ENCODE results near the gene TNRC6A.

The TNRC6A gene

DNA sequence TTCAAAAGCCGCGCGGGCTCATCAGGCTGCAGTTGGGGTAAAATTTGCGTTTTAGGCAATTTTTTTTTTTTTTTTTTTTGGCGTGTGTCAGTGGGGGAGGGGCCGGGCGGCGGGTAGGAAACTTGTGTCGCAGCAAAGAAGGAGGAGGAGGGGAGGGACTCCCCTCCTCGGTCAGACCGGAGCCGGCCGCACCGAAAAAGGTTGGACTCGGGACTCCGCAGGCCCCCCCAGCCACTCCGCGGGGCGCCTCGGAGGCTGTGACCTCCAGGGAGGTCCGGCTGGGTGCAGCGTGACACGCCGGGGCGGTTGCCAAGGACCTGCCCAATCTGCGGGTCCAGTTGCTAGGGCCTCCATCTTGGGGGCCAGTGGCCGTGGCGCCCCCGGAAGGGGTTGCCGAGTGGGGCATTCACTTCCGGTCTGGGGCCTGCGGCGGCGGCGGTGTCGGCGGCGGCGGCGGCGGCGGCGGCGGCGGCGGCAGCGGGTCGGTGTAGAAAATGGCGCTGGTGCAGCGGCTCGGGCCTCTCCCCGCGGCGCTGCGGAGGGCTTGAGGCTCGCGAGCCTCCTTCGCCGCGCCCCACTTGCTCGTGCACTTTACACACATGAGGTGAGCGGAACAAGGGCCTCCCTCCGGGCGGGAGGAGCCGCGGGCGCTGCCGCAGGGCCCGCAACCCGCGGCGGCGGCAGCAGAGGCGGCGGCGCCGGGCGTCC is at the start of gene TNRC6A:
TSS of gene TNRC6A (plus strand) at position 409 of the 708 bp plus-strand sequence. CDS start at position 600, 191 bp downstream.
- H3K9me3 ChIP-seq (ENCODE audit: severe bottlenecking), result no peaks in the 10 kb centered on the region
- no peaks in the 10 kb centered on the region for H3K27me3 ChIP-seq (ENCODE audit: insufficient read depth, poor library complexity, severe bottlenecking)
- TF ChIP-seq, protein P1, sequence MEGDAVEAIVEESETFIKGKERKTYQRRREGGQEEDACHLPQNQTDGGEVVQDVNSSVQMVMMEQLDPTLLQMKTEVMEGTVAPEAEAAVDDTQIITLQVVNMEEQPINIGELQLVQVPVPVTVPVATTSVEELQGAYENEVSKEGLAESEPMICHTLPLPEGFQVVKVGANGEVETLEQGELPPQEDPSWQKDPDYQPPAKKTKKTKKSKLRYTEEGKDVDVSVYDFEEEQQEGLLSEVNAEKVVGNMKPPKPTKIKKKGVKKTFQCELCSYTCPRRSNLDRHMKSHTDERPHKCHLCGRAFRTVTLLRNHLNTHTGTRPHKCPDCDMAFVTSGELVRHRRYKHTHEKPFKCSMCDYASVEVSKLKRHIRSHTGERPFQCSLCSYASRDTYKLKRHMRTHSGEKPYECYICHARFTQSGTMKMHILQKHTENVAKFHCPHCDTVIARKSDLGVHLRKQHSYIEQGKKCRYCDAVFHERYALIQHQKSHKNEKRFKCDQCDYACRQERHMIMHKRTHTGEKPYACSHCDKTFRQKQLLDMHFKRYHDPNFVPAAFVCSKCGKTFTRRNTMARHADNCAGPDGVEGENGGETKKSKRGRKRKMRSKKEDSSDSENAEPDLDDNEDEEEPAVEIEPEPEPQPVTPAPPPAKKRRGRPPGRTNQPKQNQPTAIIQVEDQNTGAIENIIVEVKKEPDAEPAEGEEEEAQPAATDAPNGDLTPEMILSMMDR (IDR thresholded peaks at IDR 0.05; ENCODE audit: poor library complexity, severe bottlenecking), result no peak
- H3K27ac ChIP-seq (ENCODE audit: poor library complexity, severe bottlenecking), result peak within 1 kb of the TSS; percentile 91
- peaks cover 33% of the 10 kb centered on the region for H3K36me3 ChIP-seq (ENCODE audit: low read depth)
- H3K4me3 ChIP-seq (ENCODE audit: severe bottlenecking), result peak within 1 kb of the TSS; percentile 81
- ATAC-seq (ENCODE audit: low read depth) (peak; percentile 93), DNase-seq (ENCODE audit: low spot score) (peak; percentile 88)
- peaks cover 13% of the 10 kb centered on the region for H3K4me1 ChIP-seq (ENCODE audit: insufficient read depth, poor library complexity, severe bottlenecking)

DNA sequence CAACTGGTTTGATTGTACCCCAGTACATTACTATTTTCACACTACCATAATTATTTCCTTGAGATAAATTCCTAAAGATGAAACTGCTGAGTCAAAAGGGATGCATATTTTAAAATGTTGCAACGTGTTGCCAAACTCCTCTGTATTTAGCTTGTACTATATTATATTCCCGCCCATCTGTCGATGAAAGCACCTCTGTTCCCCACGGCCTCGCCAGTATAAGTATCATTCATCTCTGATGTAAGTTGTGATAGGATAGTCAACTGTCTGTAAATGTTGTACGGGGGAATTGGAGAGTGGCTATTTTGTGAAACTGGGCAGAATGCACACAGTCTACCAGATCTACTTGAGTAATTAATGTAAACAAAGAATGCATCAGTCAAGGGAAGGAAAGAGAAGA is 47.7 kb upstream of the TNRC6A start:
- Histone ChIP-seq H3K9me3 (ENCODE audit: severe bottlenecking) (no peaks in the 10 kb centered on the region), H3K4me1 (ENCODE audit: insufficient read depth, poor library complexity, severe bottlenecking) (peaks cover 28% of the 10 kb centered on the region), H3K27me3 (ENCODE audit: insufficient read depth, poor library complexity, severe bottlenecking) (no peaks in the 10 kb centered on the region), H3K27ac (ENCODE audit: poor library complexity, severe bottlenecking) (peak overlapping the region; percentile 93), H3K4me3 (ENCODE audit: severe bottlenecking) (no peak overlapping the region), H3K36me3 (ENCODE audit: low read depth) (no peaks in the 10 kb centered on the region)
- DNase-seq (ENCODE audit: low spot score), result no peak
- TF ChIP-seq, protein P1 (IDR thresholded peaks at IDR 0.05; ENCODE audit: poor library complexity, severe bottlenecking), result no peak
- ATAC-seq (ENCODE audit: low read depth), result peak; percentile 92

DNA sequence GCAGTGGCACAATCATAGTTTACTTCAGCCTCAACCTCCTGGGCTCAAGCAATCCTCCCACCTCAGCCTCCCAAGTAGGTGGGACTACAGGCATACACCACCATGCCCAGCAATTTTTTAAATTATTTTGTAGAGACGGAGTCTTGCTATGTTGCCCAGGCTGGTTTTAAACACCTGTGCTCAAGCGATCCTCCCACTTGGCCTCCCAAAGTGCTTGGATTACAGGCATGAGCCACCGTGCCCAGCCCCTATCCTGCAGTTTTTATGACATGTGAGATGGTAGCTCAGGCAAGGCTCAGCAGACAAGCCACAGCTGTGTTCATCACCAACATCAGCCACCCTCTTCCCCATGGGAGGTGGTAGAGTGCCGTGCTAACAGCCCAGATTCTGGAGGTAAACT is 46.2 kb upstream of the TNRC6A start:
- Histone ChIP-seq H3K4me1 (ENCODE audit: insufficient read depth, poor library complexity, severe bottlenecking) (peaks cover 28% of the 10 kb centered on the region), H3K36me3 (ENCODE audit: low read depth) (no peaks in the 10 kb centered on the region), H3K9me3 (ENCODE audit: severe bottlenecking) (no peaks in the 10 kb centered on the region), H3K4me3 (ENCODE audit: severe bottlenecking) (no peak overlapping the region), H3K27me3 (ENCODE audit: insufficient read depth, poor library complexity, severe bottlenecking) (no peaks in the 10 kb centered on the region), H3K27ac (ENCODE audit: poor library complexity, severe bottlenecking) (peak overlapping the region; percentile 93)
- no peak for ATAC-seq (ENCODE audit: low read depth)
- TF ChIP-seq, protein P1 (IDR thresholded peaks at IDR 0.05; ENCODE audit: poor library complexity, severe bottlenecking), result no peak
- no peak for DNase-seq (ENCODE audit: low spot score)

DNA sequence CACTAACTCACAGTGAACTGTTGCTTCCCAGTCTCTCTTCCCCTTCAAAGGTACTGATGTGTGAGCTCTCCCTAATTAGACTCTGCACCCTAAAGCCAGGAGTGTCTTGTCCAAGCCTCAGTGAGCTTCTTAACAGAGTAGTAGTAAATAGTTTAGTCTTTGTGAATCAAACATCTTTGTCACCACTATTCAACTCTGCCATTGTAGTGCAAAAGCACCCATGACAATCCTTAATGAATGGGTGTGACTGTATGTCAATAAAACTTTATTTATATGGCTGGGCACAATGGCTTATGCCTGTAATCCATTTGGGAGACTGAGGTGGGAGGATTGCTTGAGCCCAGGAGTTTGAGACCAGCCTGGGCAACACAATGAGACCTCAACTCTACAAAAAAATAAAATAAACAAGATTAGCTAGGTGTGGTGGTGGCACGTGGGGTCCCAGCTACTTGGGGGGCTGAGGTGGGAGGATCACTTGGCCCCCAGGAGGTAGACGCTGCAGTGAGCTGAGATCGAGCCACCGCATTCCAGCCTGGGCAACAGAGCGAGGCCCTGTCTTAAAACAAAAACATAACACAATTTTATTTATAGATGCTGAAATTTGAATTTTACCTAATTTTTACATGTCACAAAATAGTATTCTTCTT is 45.5 kb upstream of the TNRC6A start:
- H3K36me3 ChIP-seq (ENCODE audit: low read depth), result no peaks in the 10 kb centered on the region
- DNase-seq (ENCODE audit: low spot score), result no peak
- H3K4me3 ChIP-seq (ENCODE audit: severe bottlenecking), result no peak overlapping the region
- ATAC-seq (ENCODE audit: low read depth), result no peak
- H3K9me3 ChIP-seq (ENCODE audit: severe bottlenecking), result no peaks in the 10 kb centered on the region
- TF ChIP-seq, protein P1 (IDR thresholded peaks at IDR 0.05; ENCODE audit: poor library complexity, severe bottlenecking), result no peak
- peaks cover 28% of the 10 kb centered on the region for H3K4me1 ChIP-seq (ENCODE audit: insufficient read depth, poor library complexity, severe bottlenecking)
- no peaks in the 10 kb centered on the region for H3K27me3 ChIP-seq (ENCODE audit: insufficient read depth, poor library complexity, severe bottlenecking)
- peak overlapping the region; percentile 93 for H3K27ac ChIP-seq (ENCODE audit: poor library complexity, severe bottlenecking)
